Urothelium cell line (cell line): Measurements from ENCODE around the gene NTPCR.

ENCODE experiments used
- DNase-seq: peaks from one replicate; pipeline ENCODE4 v3.0.0; 2011; ENCODE audit warnings: low spot score, mixed read lengths
- FAIRE-seq: peaks from 2 replicates; lab custom pipeline; 2011; peaks lifted over from hg19 to GRCh38; lab: Jason Lieb, UNC

NTPCR gene

GRCh38 chr1:233005156-233005555, 54.7 kb downstream of the NTPCR start:
- FAIRE-seq: no peak
- DNase-seq: no peak

GRCh38 chr1:233005703-233006102, 55.3 kb downstream of the NTPCR start:
- DNase-seq (no peak), FAIRE-seq (no peak)

- DNase-seq: no peak
- FAIRE-seq: no peak
These were observed 55.7 kb downstream of the NTPCR start for GRCh38 chr1:233006108-233006507.

- DNase-seq (no peak), FAIRE-seq (no peak)
These were observed 56.1 kb downstream of the NTPCR start for GRCh38 chr1:233006541-233006973.

GRCh38 chr1:233010146-233010545, 59.7 kb downstream of the NTPCR start:
- DNase-seq (no peak), FAIRE-seq (no peak)

- DNase-seq: no peak
- FAIRE-seq: no peak
These were observed 61.6 kb downstream of the NTPCR start for GRCh38 chr1:233012021-233012420.

GRCh38 chr1:233015965-233016364, 65.6 kb downstream of the NTPCR start:
- no peak for FAIRE-seq
- DNase-seq: no peak

- FAIRE-seq (no peak), DNase-seq (no peak)
These were observed 66.4 kb downstream of the NTPCR start for GRCh38 chr1:233016798-233017197.

- DNase-seq: no peak
- FAIRE-seq: no peak
These were observed 68.7 kb downstream of the NTPCR start for GRCh38 chr1:233019083-233019482.

GRCh38 chr1:233019778-233020325, 69.4 kb downstream of the NTPCR start:
- FAIRE-seq: no peak
- DNase-seq: no peak

- no peak for DNase-seq
- no peak for FAIRE-seq
These were observed 70.0 kb downstream of the NTPCR start for GRCh38 chr1:233020426-233020825.

- no peak for FAIRE-seq
These were observed 71.8 kb downstream of the NTPCR start for GRCh38 chr1:233022246-233022645.

GRCh38 chr1:233024199-233024598, 73.8 kb downstream of the NTPCR start:
- no peak for FAIRE-seq
- DNase-seq: no peak

More at GRCh38 chr1:233022246-233022645, 71.8 kb downstream of the NTPCR start:
- no peak for DNase-seq

GRCh38 chr1:233025157-233025556, 74.7 kb downstream of the NTPCR start:
- FAIRE-seq (no peak), DNase-seq (peak; percentile 26)

GRCh38 chr1:233025567-233025966, 75.2 kb downstream of the NTPCR start:
- no peak for DNase-seq
- FAIRE-seq: no peak

GRCh38 chr1:233027046-233027445, 76.6 kb downstream of the NTPCR start:
- FAIRE-seq: no peak

GRCh38 chr1:233031521-233031920, 81.1 kb downstream of the NTPCR start:
- FAIRE-seq (no peak), DNase-seq (no peak)

More at GRCh38 chr1:233027046-233027445, 76.6 kb downstream of the NTPCR start:
- no peak for DNase-seq

- FAIRE-seq (no peak), DNase-seq (no peak)
These were observed 82.5 kb downstream of the NTPCR start for GRCh38 chr1:233032916-233033315.

GRCh38 chr1:233033361-233033760, 83.0 kb downstream of the NTPCR start:
- FAIRE-seq: no peak
- no peak for DNase-seq
